GM12878 (cell line): ENCODE data around the gene HCN4. TPM values are rescaled to one million over a fixed set of nuclear protein-coding genes. Genes with fewer than 3 reads are reported as not detected.

Experiments used
- ATAC-seq: fragments of 200-7000 bp; cut with Tn5 transposase; 3 replicates; pipeline ENCODE4 v1.9.1; 2020; ENCODE audit warnings: mild to moderate bottlenecking, moderate library complexity
- BruUV-seq: library from RNA; stranded (reverse); fragments of 400-500 nt; replicated peaks from 2 replicates; lab custom pipeline; 2021; lab: Mats Ljungman, UMichigan
- CTCF ChIA-PET: fragments of 300-600 bp; sonication (Branson Sonifier 250); formaldehyde crosslinking; extraction: SDS; loops from one replicate; lab custom pipeline; 2021; ENCODE audit warnings: inconsistent platforms; lab: Yijun Ruan, JAX
- POLR2A ChIA-PET: fragments of 350-600 bp; formaldehyde crosslinking; extraction: SDS; loops from one replicate; lab custom pipeline; 2021; ENCODE audit warnings: inconsistent platforms; lab: Charles Lee
- RAD21 ChIA-PET: fragments of 300-600 bp; sonication (Branson Sonifier 250); formaldehyde crosslinking; loops from one replicate; lab custom pipeline; 2023; ENCODE audit warnings: antibody characterized with exemption; ENCODE audit not compliant: unreplicated experiment; lab: Charles Lee
- SMC1A ChIA-PET: fragments of 300-600 bp; sonication (Branson Sonifier 250); formaldehyde crosslinking; loops from one replicate; lab custom pipeline; 2023; ENCODE audit not compliant: unreplicated experiment, uncharacterized antibody; lab: Charles Lee
- DNase-seq: peaks from one replicate; pipeline ENCODE4 v3.0.0-alpha.2; 2011; ENCODE audit warnings: low read depth, low spot score
- FAIRE-seq: peaks from 3 replicates; lab custom pipeline; 2011; peaks lifted over from hg19 to GRCh38; lab: Jason Lieb, UNC
- H2AFZ ChIP-seq: 2 replicates; pipeline ENCODE4 v1.6.0; 2011; ENCODE audit warnings: low read depth, low read length, control low read depth; ENCODE audit not compliant: control insufficient read depth
- H3K27ac ChIP-seq: 2 replicates; pipeline ENCODE4 v1.5.1; 2011; ENCODE audit warnings: control low read depth; ENCODE audit not compliant: control insufficient read depth, insufficient read depth
- H3K27me3 ChIP-seq, 2 experiments: replicated peaks in 1 of 2; 2 replicates each; pipeline versions ENCODE4 v1.6.0 to v1.6.1; 2011; ENCODE audit warnings: low read length in 1 of 2; ENCODE audit not compliant: control insufficient read depth in 2 of 2, insufficient read depth in 2 of 2
- H3K36me3 ChIP-seq, 2 experiments: 2 replicates each; pipeline ENCODE4 v1.5.1; 2011; ENCODE audit warnings: low read length in 1 of 2; ENCODE audit not compliant: control insufficient read depth in 2 of 2, insufficient read depth in 2 of 2
- H3K4me1 ChIP-seq: 2 replicates; pipeline ENCODE4 v1.6.1; 2011; ENCODE audit warnings: mild to moderate bottlenecking, low read length, moderate library complexity, mixed read lengths; ENCODE audit not compliant: control insufficient read depth, insufficient read depth
- H3K4me2 ChIP-seq: 2 replicates; pipeline ENCODE4 v1.6.0; 2011; ENCODE audit warnings: control low read depth; ENCODE audit not compliant: control insufficient read depth, insufficient read depth
- H3K4me3 ChIP-seq: fragments of 200-600 bp; sonication (generic); 2 replicates; pipeline ENCODE4 v1.5.1; 2016
- H3K79me2 ChIP-seq: 2 replicates; pipeline ENCODE4 v1.6.0; 2011; ENCODE audit warnings: low read length; ENCODE audit not compliant: control insufficient read depth, insufficient read depth
- H3K9ac ChIP-seq: 2 replicates; pipeline ENCODE4 v1.8.0; 2011; ENCODE audit warnings: low read length, control low read depth, mixed read lengths; ENCODE audit not compliant: control insufficient read depth, insufficient read depth
- H3K9me3 ChIP-seq: replicated peaks from 3 replicates; pipeline ENCODE4 v1.5.1; 2011; ENCODE audit warnings: mild to moderate bottlenecking, low read length; ENCODE audit not compliant: control insufficient read depth, insufficient read depth
- H4K20me1 ChIP-seq: 2 replicates; pipeline ENCODE4 v1.6.0; 2011; ENCODE audit not compliant: control insufficient read depth, insufficient read depth
- CREM ChIP-seq: IDR thresholded peaks from 2 replicates; pipeline ENCODE4 v1.6.1; 2014; ENCODE audit warnings: antibody characterized with exemption, low read depth
- IRF4 ChIP-seq: IDR thresholded peaks from 2 replicates; pipeline ENCODE4 v1.6.1; 2011; ENCODE audit warnings: low read depth, low read length
- MTA3 ChIP-seq: IDR thresholded peaks from 2 replicates; pipeline ENCODE4 v1.6.1; 2012; ENCODE audit warnings: low read length, inconsistent platforms, borderline replicate concordance
- NR2F1 ChIP-seq: fragments of 450-650 bp; conservative IDR thresholded peaks from 2 replicates; pipeline ENCODE4 v1.6.1; 2017; ENCODE audit warnings: mild to moderate bottlenecking
- POU2F2 ChIP-seq: IDR thresholded peaks from 3 replicates; pipeline ENCODE4 v1.6.1; 2011; ENCODE audit warnings: low read depth, mild to moderate bottlenecking, low read length, borderline replicate concordance
- SMARCA5 ChIP-seq: fragments of 450-650 bp; IDR thresholded peaks from 2 replicates; pipeline ENCODE4 v1.6.1; 2017; ENCODE audit warnings: mild to moderate bottlenecking
- SMC3 ChIP-seq: IDR thresholded peaks from 2 replicates; pipeline ENCODE4 v1.6.1; 2011; ENCODE audit warnings: low read length, improper control_type of control experiment, borderline replicate concordance
- STAT1 ChIP-seq: fragments of 450-650 bp; conservative IDR thresholded peaks from 2 replicates; pipeline ENCODE4 v1.6.1; 2014; ENCODE audit warnings: antibody characterized with exemption, mild to moderate bottlenecking
- WRNIP1 ChIP-seq: IDR thresholded peaks from 2 replicates; pipeline ENCODE4 v1.6.1; 2011; ENCODE audit warnings: low read depth, low read length, improper control_type of control experiment, borderline replicate concordance
- WGBS: methylation state at CpG from one replicate; pipeline ENCODE4 v1.1.6; 2016; ENCODE audit warnings: low lambda C conversion rate; ENCODE audit not compliant: insufficient replicate concordance, insufficient coverage; ENCODE audit errors: missing lambda C conversion rate; 5-methylcytosine and 5-hydroxymethylcytosine counted together
- in situ Hi-C: fragments of 300-500 bp; cut with MboI; formaldehyde crosslinking; loops from 9 replicates; pipeline ENCODE4 v1.14.3; 2018; ENCODE audit warnings: mixed read lengths
- intact Hi-C: fragments of 100-400 bp; cut with micrococcal nuclease; formaldehyde crosslinking; loops from one replicate; pipeline ENCODE4 v1.14.2; 2022; ENCODE audit not compliant: unreplicated experiment
- polyA plus RNA-seq, 11 experiments: library from polyadenylated mRNA; depleted of rRNA in 4 of 11; unstranded in 6 of 11; stranded (reverse) in 5 of 11; fragments of >200 nt; fragmentation: Nextera tagmentation in 4 of 11; fragmentation: Illumina TruSeq in 1 of 11; extraction: Ambion mirVana in 4 of 11; extraction: Trizol in 1 of 11; gene quantifications; 1 replicate in 1 of 11; 2 replicates in 10 of 11; pipeline versions ENCODE4 v1.2.1 to v1.2.3, GENCODE V29; 2011 to 2016; ENCODE audit warnings: inconsistent platforms in 2 of 11, missing spikeins in 2 of 11, low read depth in 1 of 11
- total RNA-seq, 4 experiments: library from RNA; depleted of rRNA in 3 of 4; stranded (reverse); fragments of >200 nt in 3 of 4; fragmentation: Illumina TruSeq in 1 of 4; extraction: Trizol in 1 of 4; gene quantifications; 2 replicates each; pipeline versions ENCODE4 v1.2.1 to v1.2.3, GENCODE V29; 2013 to 2021
- TF ChIP-seq, protein P1 (sequence below): IDR thresholded peaks from 2 replicates; pipeline ENCODE4 v1.6.1; 2012; ENCODE audit warnings: low read length, inconsistent platforms
- TF ChIP-seq, protein P2 (sequence below): IDR thresholded peaks from 2 replicates; pipeline ENCODE4 v1.6.1; 2012; ENCODE audit warnings: low read depth, low read length, improper control_type of control experiment
- TF ChIP-seq, protein P3 (sequence below): fragments of 450-650 bp; IDR thresholded peaks from 2 replicates; pipeline ENCODE4 v1.6.1; 2014; ENCODE audit warnings: mild to moderate bottlenecking

Gene HCN4
- total and polyA plus RNA-seq, 10 of the 15 experiments (the other 5 are each of a cell fraction or from before 2014, with no cell fraction given): 0.03 to 0.10 TPM; not detected in 8

DNA sequence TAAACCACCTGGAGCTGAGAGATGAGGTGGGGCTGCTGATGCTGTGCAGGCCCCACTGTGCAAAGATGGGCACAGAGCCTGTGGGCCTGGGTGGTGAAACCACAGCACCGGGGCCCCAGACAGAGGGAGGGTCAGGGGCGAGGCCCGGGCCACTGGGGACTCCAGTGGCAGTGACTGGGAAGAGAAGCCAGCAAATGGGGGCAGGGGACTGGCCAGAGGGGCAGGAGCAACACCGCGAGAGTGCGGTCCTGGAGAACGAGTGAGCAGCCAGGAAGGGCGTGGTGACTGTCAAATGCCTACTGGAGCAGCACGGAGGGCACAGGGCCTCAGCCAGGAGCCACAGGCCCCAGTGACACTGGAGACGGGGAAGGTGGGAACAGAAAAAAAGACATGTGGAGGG, 39.8 kb downstream of the HCN4 start:
- POLR2A ChIA-PET: no interaction called here
- no peak for FAIRE-seq
- H3K4me1 ChIP-seq: peaks cover 4% of the 10 kb centered on the region; the same call in 1 of the 2 replicates
- CTCF ChIA-PET: no interaction called here
- intact Hi-C loops: no loop called here
- RAD21 ChIA-PET: no interaction called here
- no peak overlapping the region for H2AFZ ChIP-seq
- TF ChIP-seq WRNIP1 (no peak), NR2F1 (no peak), SMARCA5 (no peak), CREM (no peak), IRF4 (no peak), POU2F2 (no peak)
- TF ChIP-seq, protein P1, sequence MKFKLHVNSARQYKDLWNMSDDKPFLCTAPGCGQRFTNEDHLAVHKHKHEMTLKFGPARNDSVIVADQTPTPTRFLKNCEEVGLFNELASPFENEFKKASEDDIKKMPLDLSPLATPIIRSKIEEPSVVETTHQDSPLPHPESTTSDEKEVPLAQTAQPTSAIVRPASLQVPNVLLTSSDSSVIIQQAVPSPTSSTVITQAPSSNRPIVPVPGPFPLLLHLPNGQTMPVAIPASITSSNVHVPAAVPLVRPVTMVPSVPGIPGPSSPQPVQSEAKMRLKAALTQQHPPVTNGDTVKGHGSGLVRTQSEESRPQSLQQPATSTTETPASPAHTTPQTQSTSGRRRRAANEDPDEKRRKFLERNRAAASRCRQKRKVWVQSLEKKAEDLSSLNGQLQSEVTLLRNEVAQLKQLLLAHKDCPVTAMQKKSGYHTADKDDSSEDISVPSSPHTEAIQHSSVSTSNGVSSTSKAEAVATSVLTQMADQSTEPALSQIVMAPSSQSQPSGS: no peak
- TF ChIP-seq, all 136 proteins: peak for 0
- in situ Hi-C loops: no loop called here
- no peak overlapping the region for H3K4me2 ChIP-seq
- no peak for ATAC-seq
- no peaks in the 10 kb centered on the region for H4K20me1 ChIP-seq
- SMC1A ChIA-PET: no interaction called here
- H3K79me2 ChIP-seq: no peaks in the 10 kb centered on the region
- DNase-seq: no peak
- BruUV-seq: no TSS peak
- no peaks in the 10 kb centered on the region for H3K9me3 ChIP-seq
- 42% methylated on average over 10 of the region's 10 CpGs for WGBS
- no peak overlapping the region for H3K4me3 ChIP-seq
- no peaks in the 10 kb centered on the region for H3K36me3 ChIP-seq
- no peaks in the 10 kb centered on the region for H3K27me3 ChIP-seq
- no peak overlapping the region for H3K9ac ChIP-seq
- no peak overlapping the region for H3K27ac ChIP-seq

DNA sequence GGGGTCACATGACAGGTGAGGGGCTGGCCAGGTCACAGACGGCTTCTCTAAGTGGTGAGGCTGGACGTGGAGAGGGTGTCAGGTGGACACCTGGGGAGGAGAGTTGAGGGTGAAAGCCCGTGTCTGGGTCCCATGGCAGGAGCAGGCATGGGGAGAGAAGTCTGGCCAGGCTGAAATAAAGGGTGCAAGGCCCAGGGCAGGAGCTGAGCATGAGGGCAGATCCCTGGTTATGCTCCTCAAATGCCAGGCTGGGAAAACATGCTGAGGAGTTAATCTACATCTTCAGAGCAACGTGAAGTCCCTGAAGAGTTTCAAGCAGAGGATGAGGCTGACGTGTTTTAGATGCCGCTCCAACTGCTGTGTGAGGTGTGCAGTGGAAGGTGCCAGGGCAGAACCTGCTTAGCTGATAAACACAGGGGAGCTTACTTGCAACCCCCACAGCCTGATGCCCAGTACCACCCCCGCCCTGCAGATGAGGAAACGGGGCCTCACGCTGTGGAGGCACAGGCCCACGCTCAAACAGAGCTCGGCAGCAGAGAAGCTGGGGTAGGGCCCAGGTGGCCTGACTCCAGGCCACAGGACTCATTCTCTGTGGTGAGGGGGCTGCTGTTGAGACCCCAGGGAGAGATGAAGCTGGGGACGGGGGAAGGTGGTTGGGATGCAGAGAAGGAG, 40.5 kb downstream of the HCN4 start:
- H4K20me1 ChIP-seq: no peaks in the 10 kb centered on the region
- no peaks in the 10 kb centered on the region for H3K27me3 ChIP-seq
- no peak overlapping the region for H3K27ac ChIP-seq
- ATAC-seq (no peak), DNase-seq (no peak), FAIRE-seq (no peak)
- H3K9me3 ChIP-seq: no peaks in the 10 kb centered on the region
- RAD21 ChIA-PET: no interaction called here
- CTCF ChIA-PET: no interaction called here
- POLR2A ChIA-PET: no interaction called here
- no TSS peak for BruUV-seq
- H3K79me2 ChIP-seq: no peaks in the 10 kb centered on the region
- peaks cover 4% of the 10 kb centered on the region; the same call in 1 of the 2 replicates for H3K4me1 ChIP-seq
- TF ChIP-seq STAT1 (no peak), SMC3 (no peak), MTA3 (no peak)
- TF ChIP-seq, protein P2, sequence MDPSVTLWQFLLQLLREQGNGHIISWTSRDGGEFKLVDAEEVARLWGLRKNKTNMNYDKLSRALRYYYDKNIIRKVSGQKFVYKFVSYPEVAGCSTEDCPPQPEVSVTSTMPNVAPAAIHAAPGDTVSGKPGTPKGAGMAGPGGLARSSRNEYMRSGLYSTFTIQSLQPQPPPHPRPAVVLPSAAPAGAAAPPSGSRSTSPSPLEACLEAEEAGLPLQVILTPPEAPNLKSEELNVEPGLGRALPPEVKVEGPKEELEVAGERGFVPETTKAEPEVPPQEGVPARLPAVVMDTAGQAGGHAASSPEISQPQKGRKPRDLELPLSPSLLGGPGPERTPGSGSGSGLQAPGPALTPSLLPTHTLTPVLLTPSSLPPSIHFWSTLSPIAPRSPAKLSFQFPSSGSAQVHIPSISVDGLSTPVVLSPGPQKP: no peak
- TF ChIP-seq, protein P3, sequence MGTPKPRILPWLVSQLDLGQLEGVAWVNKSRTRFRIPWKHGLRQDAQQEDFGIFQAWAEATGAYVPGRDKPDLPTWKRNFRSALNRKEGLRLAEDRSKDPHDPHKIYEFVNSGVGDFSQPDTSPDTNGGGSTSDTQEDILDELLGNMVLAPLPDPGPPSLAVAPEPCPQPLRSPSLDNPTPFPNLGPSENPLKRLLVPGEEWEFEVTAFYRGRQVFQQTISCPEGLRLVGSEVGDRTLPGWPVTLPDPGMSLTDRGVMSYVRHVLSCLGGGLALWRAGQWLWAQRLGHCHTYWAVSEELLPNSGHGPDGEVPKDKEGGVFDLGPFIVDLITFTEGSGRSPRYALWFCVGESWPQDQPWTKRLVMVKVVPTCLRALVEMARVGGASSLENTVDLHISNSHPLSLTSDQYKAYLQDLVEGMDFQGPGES: no peak
- no peak overlapping the region for H3K9ac ChIP-seq
- no peak overlapping the region for H3K4me3 ChIP-seq
- SMC1A ChIA-PET: no interaction called here
- no peaks in the 10 kb centered on the region for H3K36me3 ChIP-seq
- intact Hi-C loops: no loop called here
- H3K4me2 ChIP-seq: no peak overlapping the region
- H2AFZ ChIP-seq: no peak overlapping the region
- in situ Hi-C loops: no loop called here
- 22% methylated on average over 12 of the region's 12 CpGs for WGBS
